Activated T-cell treated with anti-CD3 and anti-CD28 coated beads, Interleukin-2, amount 50 U/mL, for 72 hours (primary cell): ENCODE measurements around the gene GRB10. TPM values are rescaled to one million over a fixed set of nuclear protein-coding genes. Genes with fewer than 3 reads are reported as not detected.

Experiments
- ATAC-seq, 2 donors: fragments of 150-1000 bp; cut with Tn5 transposase; replicated peaks in 1 of 2; 2 replicates each; pipeline ENCODE4 v1.10.0; 2021; ENCODE audit warnings: moderate library complexity in 2 of 2, mild to moderate bottlenecking in 1 of 2
- DNase-seq, 2 donors: peaks; one replicate each; pipeline ENCODE4 v3.0.0; 2021 to 2022; ENCODE audit warnings: mixed read lengths in 1 of 2
- H3K27ac Mint-ChIP-seq: one replicate; pipeline ENCODE4 v1.8.0; 2022; ENCODE audit warnings: mild to moderate bottlenecking, moderate library complexity, mixed read lengths
- H3K27me3 Mint-ChIP-seq: one replicate; pipeline ENCODE4 v1.8.0; 2022; ENCODE audit warnings: low read depth, mixed read lengths
- H3K36me3 Mint-ChIP-seq, 2 donors: one replicate each; pipeline ENCODE4 v1.8.0; 2022; ENCODE audit warnings: mixed read lengths in 2 of 2, mild to moderate bottlenecking in 1 of 2; ENCODE audit not compliant: insufficient read depth in 2 of 2
- H3K4me1 Mint-ChIP-seq: one replicate; pipeline ENCODE4 v1.8.0; 2022; ENCODE audit warnings: low read depth, mixed read lengths
- H3K4me3 Mint-ChIP-seq, 2 donors: one replicate each; pipeline ENCODE4 v1.8.0; 2022; ENCODE audit warnings: mild to moderate bottlenecking in 2 of 2, mixed read lengths in 2 of 2, moderate library complexity in 2 of 2
- H3K9me3 Mint-ChIP-seq, 2 donors: one replicate each; pipeline ENCODE4 v1.8.0; 2022; ENCODE audit warnings: mixed read lengths in 2 of 2
- total RNA-seq, 2 donors: library from RNA; stranded (reverse); gene quantifications; one replicate each; pipeline ENCODE4 v1.2.3, GENCODE V29; 2022

GRB10 gene
- total RNA-seq, 2 donors from 2014 or later = 18.4 to 21.0 TPM

- Mint-ChIP-seq H3K27me3 (no peaks in the 10 kb centered on the region), H3K9me3 (no peaks in the 10 kb centered on the region)
- no peak for DNase-seq
Observed at GRCh38 chr7:50727072-50727471, 55.6 kb downstream of the GRB10 start.

GRCh38 chr7:50725774-50726173 is 56.9 kb downstream of the GRB10 start:
- ATAC-seq = no peak
- Mint-ChIP-seq H3K9me3 (no peaks in the 10 kb centered on the region), H3K36me3 (peaks cover 0 to 1% of the 10 kb centered on the region in 2 donors), H3K27me3 (no peaks in the 10 kb centered on the region), H3K4me1 (peaks cover 12% of the 10 kb centered on the region), H3K4me3 (no peak overlapping the region), H3K27ac (no peak overlapping the region)
- DNase-seq = no peak

More at GRCh38 chr7:50727072-50727471, 55.6 kb downstream of the GRB10 start:
- H3K36me3 Mint-ChIP-seq = peaks cover 0 to 1% of the 10 kb centered on the region in 2 donors
- ATAC-seq = peak in 1 of 2 donors; percentile 36
- H3K27ac Mint-ChIP-seq = no peak overlapping the region
- H3K4me3 Mint-ChIP-seq = no peak overlapping the region
- H3K4me1 Mint-ChIP-seq = peaks cover 12% of the 10 kb centered on the region

GRCh38 chr7:50724526-50725520 is 57.9 kb downstream of the GRB10 start:
- Mint-ChIP-seq H3K27ac (no peak overlapping the region), H3K36me3 (peaks cover 0 to 1% of the 10 kb centered on the region in 2 donors), H3K4me3 (no peak overlapping the region), H3K9me3 (no peaks in the 10 kb centered on the region), H3K4me1 (peaks cover 12% of the 10 kb centered on the region), H3K27me3 (no peaks in the 10 kb centered on the region)
- DNase-seq (no peak), ATAC-seq (peak; percentile 23 to 39)

- DNase-seq = no peak
- H3K27me3 Mint-ChIP-seq = no peaks in the 10 kb centered on the region
- H3K9me3 Mint-ChIP-seq = no peaks in the 10 kb centered on the region
- ATAC-seq = no peak
- no peak overlapping the region for H3K27ac Mint-ChIP-seq
- peaks cover 0 to 1% of the 10 kb centered on the region in 2 donors for H3K36me3 Mint-ChIP-seq
- peaks cover 12% of the 10 kb centered on the region for H3K4me1 Mint-ChIP-seq
- no peak overlapping the region for H3K4me3 Mint-ChIP-seq
Observed at GRCh38 chr7:50723888-50724287, 58.8 kb downstream of the GRB10 start.

- Mint-ChIP-seq H3K9me3 (no peaks in the 10 kb centered on the region), H3K27me3 (no peaks in the 10 kb centered on the region), H3K4me3 (no peak overlapping the region), H3K4me1 (peaks cover 12% of the 10 kb centered on the region), H3K36me3 (peaks cover 0 to 1% of the 10 kb centered on the region in 2 donors), H3K27ac (no peak overlapping the region)
- ATAC-seq (no peak), DNase-seq (no peak)
Observed at GRCh38 chr7:50723173-50723572, 59.5 kb downstream of the GRB10 start.

- no peak for DNase-seq
- no peaks in the 10 kb centered on the region for H3K9me3 Mint-ChIP-seq
- no peak for ATAC-seq
- H3K27me3 Mint-ChIP-seq = no peaks in the 10 kb centered on the region
- H3K4me3 Mint-ChIP-seq = no peak overlapping the region
- no peak overlapping the region for H3K27ac Mint-ChIP-seq
- H3K36me3 Mint-ChIP-seq = peaks cover 0 to under 1% of the 10 kb centered on the region in 2 donors
- H3K4me1 Mint-ChIP-seq = peaks cover 12% of the 10 kb centered on the region
Observed at GRCh38 chr7:50721661-50722259, 60.9 kb downstream of the GRB10 start.

- H3K36me3 Mint-ChIP-seq = no peaks in the 10 kb centered on the region
- no peak overlapping the region for H3K4me3 Mint-ChIP-seq
- no peaks in the 10 kb centered on the region for H3K27me3 Mint-ChIP-seq
Observed at GRCh38 chr7:50721160-50721559, 61.5 kb downstream of the GRB10 start.

GRCh38 chr7:50720295-50720694 is 62.4 kb downstream of the GRB10 start:
- H3K4me1 Mint-ChIP-seq = peaks cover 11% of the 10 kb centered on the region

More at GRCh38 chr7:50721160-50721559, 61.5 kb downstream of the GRB10 start:
- Mint-ChIP-seq H3K4me1 (peaks cover 12% of the 10 kb centered on the region), H3K27ac (no peak overlapping the region), H3K9me3 (no peaks in the 10 kb centered on the region)
- no peak for ATAC-seq
- DNase-seq = no peak

GRCh38 chr7:50718876-50719275 is 63.8 kb downstream of the GRB10 start:
- H3K27me3 Mint-ChIP-seq = no peaks in the 10 kb centered on the region
- no peaks in the 10 kb centered on the region for H3K36me3 Mint-ChIP-seq
- ATAC-seq = no peak

More at GRCh38 chr7:50720295-50720694, 62.4 kb downstream of the GRB10 start:
- Mint-ChIP-seq H3K27me3 (no peaks in the 10 kb centered on the region), H3K27ac (no peak overlapping the region), H3K4me3 (no peak overlapping the region), H3K9me3 (no peaks in the 10 kb centered on the region), H3K36me3 (no peaks in the 10 kb centered on the region)
- no peak for ATAC-seq
- no peak for DNase-seq

GRCh38 chr7:50718311-50718710 is 64.4 kb downstream of the GRB10 start:
- DNase-seq (no peak), ATAC-seq (no peak)
- Mint-ChIP-seq H3K27ac (no peak overlapping the region), H3K36me3 (no peaks in the 10 kb centered on the region), H3K4me3 (no peak overlapping the region), H3K27me3 (no peaks in the 10 kb centered on the region), H3K4me1 (peaks cover 8% of the 10 kb centered on the region), H3K9me3 (peaks cover 0 to 2% of the 10 kb centered on the region in 2 donors)

More at GRCh38 chr7:50718876-50719275, 63.8 kb downstream of the GRB10 start:
- Mint-ChIP-seq H3K27ac (no peak overlapping the region), H3K9me3 (peaks cover 0 to under 1% of the 10 kb centered on the region in 2 donors), H3K4me3 (no peak overlapping the region), H3K4me1 (peaks cover 2% of the 10 kb centered on the region)
- DNase-seq = no peak

GRCh38 chr7:50717181-50717580 is 65.5 kb downstream of the GRB10 start:
- Mint-ChIP-seq H3K27ac (no peak overlapping the region), H3K4me3 (no peak overlapping the region), H3K4me1 (peaks cover 12% of the 10 kb centered on the region), H3K36me3 (no peaks in the 10 kb centered on the region), H3K27me3 (no peaks in the 10 kb centered on the region), H3K9me3 (peaks cover 0 to 2% of the 10 kb centered on the region in 2 donors)
- DNase-seq = no peak
- ATAC-seq = no peak

GRCh38 chr7:50714857-50715256 is 67.8 kb downstream of the GRB10 start:
- Mint-ChIP-seq H3K4me1 (peaks cover 15% of the 10 kb centered on the region), H3K4me3 (no peak overlapping the region), H3K9me3 (peaks cover 0 to 2% of the 10 kb centered on the region in 2 donors), H3K36me3 (no peaks in the 10 kb centered on the region), H3K27me3 (no peaks in the 10 kb centered on the region), H3K27ac (no peak overlapping the region)
- ATAC-seq (no peak), DNase-seq (no peak)
